Activated naive CD4-positive, alpha-beta T cell treated with Interleukin-2 at 50 U/mL for 16 hours (primary cell): ENCODE measurements around the gene CHD6.

ENCODE experiments used
- DNase-seq: peaks from one replicate; pipeline ENCODE4 v3.0.0-alpha.2; 2020

Gene CHD6

DNA sequence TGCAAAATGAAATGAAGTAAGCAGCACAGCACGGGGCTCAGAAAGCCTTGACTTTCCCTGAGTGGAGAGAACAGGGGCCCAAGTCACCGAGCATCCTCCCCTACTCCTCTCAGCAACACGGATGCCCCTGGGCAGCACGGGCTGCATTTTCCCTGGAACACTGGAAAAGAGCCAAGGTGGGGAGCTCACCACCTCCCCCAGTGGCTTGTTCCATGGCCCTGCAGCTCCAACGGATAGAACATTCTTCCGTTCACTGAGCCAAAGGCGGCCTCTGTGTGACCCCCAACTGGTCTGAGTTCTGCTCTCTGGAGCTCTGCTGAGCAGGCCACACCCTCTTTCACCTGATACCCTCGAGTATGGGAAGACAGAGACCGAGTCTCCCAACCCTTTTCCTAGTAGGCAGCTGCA lies 230.7 kb downstream of the CHD6 start:
- no peak for DNase-seq

DNA sequence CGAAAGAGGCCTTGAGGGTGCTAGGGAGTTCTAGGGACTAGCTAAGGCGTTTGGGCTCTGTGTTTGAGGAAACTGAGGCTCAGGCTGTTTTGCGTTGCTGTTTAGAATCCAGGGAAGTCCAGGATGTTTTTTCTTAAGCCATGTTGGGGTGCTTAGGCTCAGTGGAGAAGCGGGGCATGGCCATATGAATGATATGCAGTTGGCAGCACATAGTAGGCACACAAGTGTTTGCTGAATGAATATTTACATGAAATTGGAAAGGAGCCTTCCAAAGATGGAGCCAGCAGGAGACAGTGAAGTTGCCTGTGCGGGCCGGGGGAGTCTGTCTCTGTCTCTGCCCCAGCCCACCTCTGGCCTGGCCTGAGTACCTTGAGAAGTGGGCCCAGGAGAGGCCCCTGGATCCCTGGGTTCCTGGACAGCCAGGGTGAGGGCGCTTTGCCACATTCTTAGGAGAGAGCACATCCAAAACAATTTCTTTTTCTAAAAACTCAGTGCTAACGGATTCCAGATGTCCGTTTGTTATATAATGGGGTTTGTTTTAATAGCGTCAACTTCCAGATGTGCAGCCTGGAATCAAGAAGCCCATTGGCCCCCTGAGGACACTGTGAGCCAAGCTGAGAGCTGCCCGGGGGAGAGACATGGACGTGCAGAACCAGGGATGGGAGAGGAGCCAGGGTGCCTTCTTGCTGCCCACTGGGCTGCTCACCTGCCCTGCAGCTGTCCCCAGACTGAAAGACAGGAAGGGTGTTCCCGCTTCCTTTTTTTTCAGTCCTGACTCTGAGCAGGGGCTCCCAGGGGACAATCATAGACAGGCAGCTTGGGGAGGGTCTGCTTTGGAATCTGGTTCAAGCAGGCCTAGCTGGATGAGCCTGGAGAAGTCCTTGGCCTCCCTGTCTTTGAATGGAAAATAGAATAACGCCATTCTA lies 231.4 kb downstream of the CHD6 start:
- DNase-seq = no peak

DNA sequence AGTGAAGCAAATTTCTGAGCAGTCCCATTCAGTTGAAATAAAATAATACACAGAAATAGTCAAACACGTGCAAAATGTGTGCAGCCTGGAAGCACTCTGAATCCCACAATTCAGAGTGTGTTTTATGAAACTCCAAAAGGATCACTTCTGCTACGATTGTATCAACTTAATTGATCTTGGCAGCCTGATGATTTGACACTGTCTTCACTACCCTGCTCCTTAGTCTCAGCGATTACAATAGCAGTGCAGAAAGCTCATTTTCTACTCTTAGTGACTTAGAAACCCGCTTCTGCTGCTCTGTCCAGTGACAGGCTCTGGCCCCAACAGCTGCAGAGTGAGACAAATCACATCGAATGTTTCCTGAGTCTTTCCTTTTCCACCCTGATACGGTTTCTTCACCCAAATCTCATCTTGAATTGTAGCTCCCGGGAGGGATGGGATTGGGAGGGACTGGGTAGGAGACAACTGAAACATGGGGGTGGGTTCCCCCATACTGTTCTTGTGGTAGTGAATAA lies 235.3 kb downstream of the CHD6 start:
- DNase-seq = no peak

DNA sequence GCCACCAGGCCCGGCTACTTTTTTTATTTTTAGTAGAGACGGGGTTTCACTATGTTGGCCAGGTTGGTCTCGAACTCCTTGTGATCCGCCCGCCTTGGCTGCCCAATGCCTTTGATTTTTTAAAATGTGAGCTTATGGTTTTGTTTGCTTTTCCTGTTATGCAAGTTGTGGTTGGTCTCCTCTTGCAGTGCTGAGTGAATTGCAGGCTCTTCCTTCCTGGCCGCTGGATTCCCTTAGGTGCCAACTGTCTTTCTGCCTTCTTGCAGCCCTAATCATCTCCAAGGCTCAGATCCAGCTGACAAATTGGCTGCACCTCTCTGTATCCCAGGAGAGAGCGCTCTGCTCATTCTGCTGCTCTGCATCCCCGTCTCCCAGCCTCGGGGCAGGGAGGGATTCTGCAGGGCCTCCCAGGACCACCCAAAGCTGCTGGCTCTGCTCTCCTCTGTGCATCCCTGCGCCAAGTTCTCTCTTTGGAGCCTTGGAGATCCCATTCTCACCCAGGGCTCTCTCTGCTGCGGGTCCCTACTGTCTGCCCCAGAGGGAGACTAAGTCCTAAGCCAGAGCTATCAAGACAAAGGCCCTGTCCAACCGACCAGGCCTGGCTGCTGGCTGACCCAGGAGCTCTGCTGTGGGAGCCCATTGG lies 237.5 kb downstream of the CHD6 start:
- no peak for DNase-seq

DNA sequence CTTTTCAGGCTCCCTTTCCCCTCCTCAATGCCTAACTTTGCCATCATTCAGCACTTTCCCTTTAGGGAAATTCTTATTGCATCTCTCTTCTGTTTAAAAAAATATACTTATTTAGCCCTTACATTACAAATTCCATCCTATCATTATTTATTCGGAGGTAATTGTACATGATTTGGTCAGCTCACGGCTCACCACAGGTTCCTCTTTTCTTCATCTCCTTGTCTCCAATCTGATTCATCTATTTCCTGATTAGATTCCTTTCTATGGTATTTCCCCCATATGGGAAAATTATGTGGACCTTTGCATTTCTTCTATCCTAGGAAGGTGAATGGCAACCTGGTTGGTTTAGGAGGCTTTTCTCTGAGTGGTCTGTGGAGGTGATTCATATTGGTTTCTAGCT lies 238.6 kb downstream of the CHD6 start:
- no peak for DNase-seq

DNA sequence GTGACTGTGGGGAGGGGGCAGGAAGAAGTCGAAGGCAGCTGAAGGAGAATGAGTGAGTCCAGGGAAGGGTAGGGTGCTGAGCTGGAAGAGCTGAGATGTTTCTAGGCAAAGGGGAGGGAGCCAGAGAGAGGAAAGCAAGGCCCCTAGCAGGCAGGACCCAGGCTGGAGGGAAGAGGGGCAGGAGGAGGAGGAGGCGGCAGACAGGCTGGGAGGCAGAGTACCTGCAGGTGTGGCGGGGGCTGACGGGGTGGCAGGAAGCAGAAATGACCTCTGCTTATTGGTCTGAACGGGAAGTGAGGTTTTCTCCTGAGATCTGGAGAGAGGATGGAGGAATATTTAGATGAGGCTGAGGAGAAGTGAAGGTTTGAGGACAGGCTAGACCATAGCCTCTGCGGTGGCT lies 240.9 kb downstream of the CHD6 start:
- DNase-seq = no peak

DNA sequence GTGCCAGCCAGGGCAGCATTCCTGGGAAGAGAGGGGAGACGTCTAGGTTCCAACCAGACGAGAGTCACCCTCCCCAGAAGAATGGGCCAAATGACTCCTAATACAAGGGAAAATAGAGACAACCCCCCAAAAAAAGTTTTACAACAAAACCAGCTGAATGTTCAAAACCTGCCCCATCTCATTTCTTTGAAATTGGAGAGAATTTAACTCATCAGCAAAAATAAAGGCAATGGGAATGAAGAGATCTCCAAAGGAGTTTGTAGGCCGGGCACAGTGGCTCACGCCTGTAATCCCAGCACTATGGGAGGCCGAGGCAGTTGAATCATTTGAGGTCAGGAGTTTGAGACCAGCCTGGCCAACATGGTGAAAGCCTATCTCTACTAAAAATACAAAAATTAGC lies 241.8 kb downstream of the CHD6 start:
- DNase-seq = no peak

DNA sequence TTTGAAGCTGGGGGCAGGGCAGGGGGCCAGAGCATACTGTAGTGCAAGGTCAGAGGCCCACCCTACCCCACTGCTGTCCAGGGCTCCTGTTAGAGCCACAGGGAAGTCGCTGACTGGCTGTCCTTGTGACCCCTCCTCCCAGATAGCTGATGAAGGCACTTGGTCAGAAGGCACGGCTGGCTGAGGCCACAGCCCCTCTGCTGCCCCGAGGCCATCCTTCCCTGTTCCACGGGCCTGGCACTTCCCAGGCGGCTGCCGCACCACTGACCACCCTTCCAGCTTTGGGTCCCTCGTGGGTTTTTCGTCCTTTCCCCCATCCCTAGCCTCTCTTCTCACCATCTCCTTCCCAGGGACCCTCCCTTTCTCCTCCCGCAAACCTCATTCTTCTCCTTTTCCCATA lies 242.3 kb downstream of the CHD6 start:
- no peak for DNase-seq

DNA sequence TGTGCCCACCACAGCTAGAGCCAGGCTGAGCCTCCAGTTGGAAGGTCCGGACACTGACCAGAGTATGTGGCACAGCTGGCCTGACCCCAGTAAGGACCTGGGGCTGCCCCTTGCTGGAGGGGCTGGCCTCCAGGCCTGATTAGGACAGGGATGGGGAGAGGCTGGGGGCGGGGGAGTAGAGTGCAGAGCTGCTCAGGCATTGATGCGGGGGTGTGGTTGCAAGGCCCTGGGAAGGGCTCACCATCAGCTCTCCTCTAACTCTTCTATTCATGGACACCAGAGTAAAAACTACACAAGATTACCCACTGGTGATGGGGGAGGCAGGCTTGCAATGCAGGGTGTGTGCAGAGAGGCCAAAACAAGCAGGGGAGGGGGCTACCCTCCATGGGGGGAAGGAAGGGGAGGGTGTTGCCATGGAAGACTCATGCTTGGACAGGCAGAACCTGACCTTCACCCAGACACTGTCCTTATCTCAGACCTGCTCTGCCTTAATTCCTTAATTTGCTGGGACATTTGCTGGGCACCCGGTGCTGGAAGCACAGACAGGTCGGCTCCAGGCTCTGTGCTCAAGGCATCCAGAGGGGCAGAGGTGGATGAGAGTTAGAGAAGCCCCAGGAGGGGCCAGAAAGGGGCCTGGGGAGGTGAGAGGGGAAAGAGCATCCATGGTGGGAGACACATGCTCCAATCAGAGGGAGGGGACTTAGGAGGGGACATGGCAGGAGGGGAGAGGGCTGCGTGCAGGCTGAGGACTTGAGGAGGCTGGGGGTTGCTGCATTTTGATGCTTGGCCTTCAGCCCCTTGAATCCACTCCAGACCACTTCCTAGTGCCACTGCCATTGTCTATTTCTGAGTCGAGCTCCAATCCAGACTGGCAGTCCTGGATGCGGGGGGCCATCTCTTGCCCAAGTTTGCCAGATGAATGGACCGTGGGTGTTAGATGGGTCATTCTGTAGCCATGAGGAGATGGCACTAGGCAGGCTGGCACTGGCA lies 244.0 kb downstream of the CHD6 start:
- DNase-seq = no peak

DNA sequence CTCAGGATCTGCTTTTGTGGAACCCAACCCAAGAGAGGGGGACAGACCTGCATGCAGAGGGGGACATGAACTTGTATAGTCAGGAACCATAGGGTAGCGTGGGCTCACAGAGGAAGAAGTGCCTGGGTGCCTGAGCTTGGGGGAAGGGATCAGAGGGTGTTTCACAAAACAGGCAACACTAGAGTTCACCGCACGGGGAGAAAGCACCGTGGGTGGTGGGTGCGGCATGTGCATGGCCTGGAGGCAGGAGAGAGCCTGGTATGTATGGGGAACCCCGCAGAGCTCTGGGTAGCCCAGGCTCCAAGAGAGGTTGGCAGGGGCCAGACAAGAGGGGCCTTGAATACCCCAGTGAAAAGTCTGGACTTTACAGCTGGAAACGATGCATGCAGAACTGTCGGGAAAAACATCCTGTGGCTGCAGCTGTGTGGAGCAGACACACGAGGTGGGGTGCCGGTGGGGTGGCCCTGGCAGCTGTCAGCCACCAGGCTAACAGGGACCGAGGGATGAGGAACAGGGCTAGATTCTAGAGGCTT lies 244.9 kb downstream of the CHD6 start:
- no peak for DNase-seq

DNA sequence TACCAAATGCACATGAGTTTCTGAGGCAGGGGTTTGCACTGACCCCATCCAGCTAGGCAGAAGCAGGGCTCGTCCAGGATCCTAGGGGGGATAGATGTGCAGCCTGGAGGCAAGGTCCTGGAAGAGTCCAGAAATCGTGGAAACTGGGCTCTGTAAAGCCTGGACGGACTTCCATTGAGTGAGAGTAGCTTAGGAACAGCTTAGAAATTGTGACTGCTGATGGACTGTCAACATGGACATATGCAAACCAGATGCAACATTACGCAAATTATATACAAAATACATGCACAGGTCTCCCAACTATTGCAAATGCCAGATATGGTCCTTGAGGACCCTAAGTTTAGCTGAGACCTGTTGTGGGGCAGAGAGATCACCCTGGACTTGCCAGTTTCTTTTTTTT lies 246.8 kb downstream of the CHD6 start:
- no peak for DNase-seq

DNA sequence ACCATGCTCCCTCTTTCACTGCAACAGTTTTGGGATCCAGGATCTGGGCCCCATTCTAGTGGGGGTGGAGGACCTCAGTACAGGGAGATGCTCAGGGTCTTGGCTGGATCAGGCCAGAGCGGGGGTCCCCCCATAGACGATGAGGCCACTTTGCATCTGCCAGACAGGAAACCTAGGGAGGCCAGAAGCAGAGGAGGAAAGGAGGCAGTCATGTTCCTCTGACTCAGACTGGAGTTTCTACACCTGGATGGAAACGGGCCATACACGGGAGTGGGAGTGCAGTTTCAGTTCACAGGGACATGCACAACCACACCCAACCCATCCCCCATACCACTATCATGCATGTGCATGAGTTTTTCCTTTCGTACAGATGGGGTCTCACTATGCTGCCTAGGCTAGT lies 248.0 kb downstream of the CHD6 start:
- no peak for DNase-seq

DNA sequence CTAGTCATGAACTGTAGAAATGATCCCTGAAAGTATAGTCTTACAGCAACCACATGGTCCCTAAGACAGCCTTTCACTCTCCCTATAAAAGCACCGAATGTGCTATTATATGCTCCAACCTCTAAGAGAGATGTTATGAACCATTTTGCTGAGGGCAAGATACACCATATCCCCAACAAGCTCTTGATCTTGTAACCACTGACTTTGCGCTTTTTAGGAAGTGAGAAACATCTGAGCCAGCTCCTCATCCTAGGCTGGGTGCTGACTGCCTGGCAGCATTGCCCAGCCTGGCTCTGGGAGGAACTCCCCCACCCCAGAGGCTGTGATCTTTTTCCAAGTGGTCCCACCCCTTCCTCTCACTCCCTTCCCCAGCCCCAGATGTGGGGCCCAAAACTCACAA lies 248.5 kb downstream of the CHD6 start:
- DNase-seq = no peak

DNA sequence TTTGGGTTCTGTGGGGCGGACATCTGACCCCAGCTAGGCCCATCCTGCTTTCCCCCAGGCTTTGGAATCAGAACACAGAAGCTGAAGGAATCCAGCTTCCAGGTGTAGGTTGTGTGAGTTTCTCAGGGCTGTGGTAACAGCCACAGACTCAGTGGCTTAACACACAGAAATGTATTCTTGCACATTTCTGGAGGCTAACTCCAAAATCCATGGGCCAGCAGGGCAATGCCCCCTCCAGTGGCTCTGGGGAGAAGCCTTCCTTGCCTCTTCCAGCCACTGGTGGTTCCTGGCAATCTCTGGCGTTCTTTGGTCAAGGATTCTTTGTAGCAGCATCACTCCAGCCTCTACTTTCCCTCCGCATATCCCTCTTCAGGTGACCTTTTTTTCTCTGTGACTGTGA lies 250.2 kb downstream of the CHD6 start:
- no peak for DNase-seq

DNA sequence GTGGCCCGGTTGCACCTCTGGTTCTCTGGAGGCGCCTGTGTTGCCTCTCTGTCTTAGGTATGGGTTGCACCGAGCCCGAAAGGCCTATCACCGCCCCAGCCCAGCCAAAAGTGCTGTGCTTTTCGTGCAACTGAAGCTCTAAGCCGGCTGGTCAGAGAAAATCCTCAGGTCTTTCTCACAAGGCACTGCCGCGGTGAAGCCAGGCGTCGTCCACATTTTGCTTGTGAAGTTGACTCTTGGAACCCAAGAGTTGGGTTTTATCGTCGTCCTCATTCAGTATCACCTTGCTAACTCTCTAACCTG lies 250.8 kb downstream of the CHD6 start:
- DNase-seq = no peak

DNA sequence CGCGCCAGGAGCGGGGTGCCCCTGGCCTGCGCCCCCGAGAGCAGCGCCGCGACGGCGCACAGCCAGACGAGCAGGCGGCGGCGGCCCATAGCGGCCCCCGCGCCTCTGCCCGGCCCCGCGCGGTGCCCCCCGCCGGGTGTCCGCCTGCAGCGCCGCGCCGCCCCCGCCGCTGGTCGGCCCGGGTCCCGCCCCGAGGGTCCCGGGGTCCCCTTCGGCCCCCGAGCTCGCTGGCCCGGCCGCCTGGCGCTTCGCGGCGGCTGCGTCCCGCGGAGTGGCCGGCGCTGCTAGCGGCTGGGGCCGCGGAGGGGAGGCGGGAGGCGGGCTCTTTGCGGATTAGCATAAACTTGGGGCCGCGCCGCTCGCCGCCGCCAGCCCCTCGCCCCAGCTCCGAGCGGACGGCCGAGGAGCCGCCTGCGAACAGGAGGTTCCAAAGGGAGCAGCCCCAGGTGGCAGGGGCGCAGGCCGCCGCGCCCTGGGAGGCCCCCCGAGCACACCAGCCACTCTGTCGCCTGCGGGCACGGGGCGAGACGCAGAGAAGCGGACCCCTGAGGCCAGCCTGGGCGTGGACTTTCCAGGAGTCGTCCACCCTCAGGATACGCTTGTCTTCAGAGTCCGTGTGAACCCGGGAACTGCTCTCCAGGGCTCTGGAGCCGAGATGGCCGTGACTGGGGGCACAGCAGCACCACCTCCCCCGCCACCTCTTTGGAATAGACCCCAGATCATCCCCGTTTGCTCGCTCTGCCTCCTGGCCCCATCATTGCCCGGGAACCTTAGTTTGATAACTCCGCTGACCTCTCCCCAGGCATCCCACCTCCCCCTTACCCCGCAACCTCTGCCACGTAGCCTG lies 251.4 kb downstream of the CHD6 start, which contains the start of gene EMILIN3:
Gene EMILIN3 (minus strand): TSS at position 273 of the 847 bp plus-strand sequence. CDS start 184 bp downstream, at position 89.
- no peak for DNase-seq

DNA sequence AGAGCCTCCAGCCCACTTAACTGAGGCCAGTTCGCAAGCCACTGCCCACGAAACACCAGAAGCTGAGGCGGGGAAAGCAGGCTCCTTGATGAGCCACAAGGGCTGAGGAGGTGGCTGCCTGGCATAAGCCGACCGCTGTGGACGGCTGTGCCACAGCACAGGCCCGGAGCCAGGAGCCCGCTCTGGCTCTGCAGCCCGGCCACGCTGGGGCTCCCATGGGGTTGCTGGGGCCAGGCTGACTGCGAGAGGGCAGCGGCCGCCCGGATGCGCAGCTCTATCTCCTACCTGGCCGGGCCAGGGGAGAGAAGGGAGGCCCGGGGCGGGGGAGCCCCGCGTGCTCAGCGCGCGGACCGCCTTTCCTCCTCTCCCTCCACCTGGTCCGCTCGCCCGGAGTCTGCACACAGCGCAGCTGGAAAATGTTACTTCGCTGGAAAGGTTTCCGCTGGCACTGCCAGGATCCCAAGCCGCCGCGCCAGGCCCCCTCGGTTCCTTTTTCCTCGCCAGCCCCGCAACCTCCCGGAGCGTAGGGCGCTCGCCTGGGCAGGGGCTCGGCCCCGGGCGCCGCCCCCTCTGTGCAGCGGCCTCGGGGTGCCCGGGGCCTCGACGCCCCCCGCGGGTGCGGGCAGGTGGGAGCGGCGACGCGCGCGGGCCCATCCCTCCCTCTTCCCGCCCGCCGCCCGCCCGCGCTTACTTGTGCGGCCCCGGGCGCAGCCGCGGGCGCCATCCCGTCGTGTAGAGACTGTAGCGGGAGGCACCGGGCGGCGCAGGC lies 252.2 kb downstream of the CHD6 start:
- DNase-seq = no peak

DNA sequence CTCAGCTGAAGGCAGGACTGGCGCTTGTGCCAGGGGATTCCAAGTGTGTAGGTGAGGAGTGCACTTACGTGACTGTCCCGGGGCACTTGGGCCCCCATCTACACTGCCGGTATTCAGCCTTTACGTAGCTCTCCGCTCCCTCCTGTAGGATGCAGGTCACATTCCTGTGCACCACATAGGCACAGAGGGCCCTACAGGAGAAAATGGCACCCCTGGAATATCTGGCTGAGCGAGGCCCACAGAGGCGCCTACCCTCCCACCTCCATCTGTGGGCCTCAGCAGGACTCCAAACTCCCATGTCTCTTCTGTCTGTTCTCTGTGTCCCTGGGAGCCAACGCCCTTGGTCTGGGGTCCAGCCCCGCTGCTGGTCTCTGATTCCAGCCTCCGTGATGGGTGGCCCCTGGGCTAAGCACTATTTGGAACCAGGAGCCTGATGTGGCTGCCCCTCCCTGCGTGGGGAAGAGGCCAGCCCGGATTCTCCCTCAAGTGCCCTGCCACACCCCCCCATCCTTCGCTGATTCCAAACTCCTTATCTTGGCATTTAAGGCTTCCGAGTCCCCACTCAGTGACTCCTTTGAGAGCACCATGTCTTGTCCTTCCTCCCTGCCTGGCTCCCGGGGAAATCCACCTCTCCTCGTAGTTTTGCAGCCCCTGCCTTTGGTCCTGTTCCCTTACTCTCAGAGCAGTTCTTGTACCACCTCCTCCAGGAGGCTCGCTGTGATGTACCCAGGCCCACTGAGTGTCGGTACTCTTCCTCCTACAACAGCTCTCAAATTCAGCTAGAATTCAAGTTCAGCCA lies 253.0 kb downstream of the CHD6 start:
- DNase-seq = no peak

DNA sequence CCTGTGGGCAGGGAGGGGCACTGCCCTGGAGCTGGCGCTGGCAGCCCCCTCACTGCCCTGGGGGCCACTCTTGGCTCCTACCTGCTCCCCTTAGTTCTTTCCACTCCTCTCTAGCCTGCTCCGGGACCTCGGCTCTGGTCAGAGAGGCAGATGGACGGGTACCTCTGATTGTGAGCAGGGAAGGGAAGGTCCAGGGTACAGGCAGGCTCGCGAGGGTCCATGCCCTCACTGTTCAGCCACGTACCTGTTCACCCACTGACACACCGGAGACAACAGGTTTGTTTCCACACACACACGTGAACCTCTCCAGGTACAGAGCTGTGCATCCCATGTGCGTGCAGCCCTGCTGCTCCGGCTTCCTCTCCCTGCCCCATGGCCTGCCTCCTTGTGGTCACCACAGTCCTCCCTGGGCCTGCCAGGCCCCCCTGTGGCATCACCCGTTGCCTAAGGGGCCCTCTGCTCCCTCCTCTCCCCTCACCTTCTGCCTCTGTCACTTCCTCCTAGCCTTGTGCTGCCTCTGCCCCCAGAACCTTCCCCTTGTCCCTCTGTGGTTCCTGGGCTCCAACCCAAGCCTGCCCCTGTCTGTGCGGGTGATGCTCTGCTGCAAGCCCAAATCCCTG lies 253.8 kb downstream of the CHD6 start:
- no peak for DNase-seq

DNA sequence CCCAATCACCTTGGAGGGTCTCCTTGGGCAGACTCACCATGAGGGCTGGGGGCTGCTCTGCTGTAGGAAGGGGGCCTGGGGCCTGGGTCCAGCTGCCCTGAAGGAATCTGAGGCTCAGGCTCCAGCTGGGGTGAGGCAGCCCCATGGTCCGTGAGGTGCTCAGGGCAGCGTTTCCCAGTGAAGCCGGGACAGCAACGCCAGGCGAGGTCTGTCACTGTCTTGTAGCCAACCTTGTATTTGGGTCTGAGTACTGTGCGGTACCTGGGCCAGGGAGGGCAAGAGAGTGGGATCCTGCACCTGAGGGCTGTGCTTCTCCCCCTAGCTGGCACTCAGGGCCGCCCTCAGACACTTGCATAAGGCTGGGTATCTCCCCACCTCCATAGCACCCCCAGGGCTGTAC lies 254.6 kb downstream of the CHD6 start:
- DNase-seq = no peak
